ENCODE data around the gene MRPL43.

DNA sequence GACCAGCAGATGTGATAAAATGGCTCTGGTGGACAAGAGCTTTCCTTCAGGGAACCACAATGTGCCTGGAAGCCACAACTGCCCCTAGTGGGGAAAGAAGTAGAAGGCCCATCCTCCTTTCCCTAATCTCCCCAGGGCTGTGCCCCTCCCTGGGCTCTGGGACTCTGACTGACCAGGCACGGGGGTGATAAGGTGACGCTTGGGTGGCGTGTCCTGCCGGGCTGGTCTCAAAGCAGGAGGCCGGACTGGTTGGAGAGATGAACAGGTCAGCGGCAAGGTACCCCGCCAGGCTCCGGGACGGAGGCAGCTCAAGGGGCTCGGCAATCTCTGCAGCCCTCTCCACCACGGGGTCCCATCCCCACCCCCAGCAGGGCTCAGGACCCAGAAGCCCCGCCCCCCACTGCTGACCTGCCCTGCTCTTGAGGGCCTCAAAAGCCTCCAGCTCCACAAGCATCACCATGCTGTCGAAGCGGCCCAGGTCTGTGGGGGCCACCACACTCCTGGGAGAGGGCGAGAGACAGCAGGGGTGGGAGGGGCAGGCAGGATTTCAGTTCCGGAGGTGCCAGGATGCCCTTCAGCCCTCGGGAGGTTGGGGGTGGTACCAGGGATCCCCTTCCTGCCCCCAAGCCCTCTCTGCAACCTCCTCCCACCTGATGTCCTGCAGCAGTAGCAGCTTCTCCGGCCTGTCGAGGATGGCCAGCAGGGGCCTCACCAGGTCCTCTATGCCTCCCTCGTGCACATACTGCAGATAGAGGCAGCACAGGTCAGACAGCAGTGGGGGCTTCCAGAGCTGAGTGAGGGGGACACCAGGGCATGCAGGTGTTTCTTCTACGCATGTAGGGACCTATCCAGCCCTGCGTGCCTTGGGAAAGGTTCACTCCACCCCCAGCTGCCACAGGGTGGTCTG lies 24.5 kb upstream of the MRPL43 start:
- TF ChIP-seq POLR2A (IDR thresholded peaks at IDR 0.05; ENCODE audit: low read length): no peak
- no peak for TF ChIP-seq GATA1 (IDR thresholded peaks at IDR 0.05; ENCODE audit: low read depth, low read length)
